Measurements from ENCODE around the gene SERPINB7.

Gene SERPINB7

GRCh38 chr18:63823516-63824219 is 48.5 kb downstream of the SERPINB7 start:
- DNase-seq (ENCODE audit: extremely low read depth, low read depth) = no peak
- no peak overlapping the region for H3K4me3 ChIP-seq (replicated peaks; ENCODE audit: low read depth, low read length)
- TF ChIP-seq CTCF (IDR thresholded peaks at IDR 0.05; ENCODE audit: low read depth, low read length, missing control alignments) = peak; percentile 42

GRCh38 chr18:63824220-63824525 is 49.0 kb downstream of the SERPINB7 start:
- TF ChIP-seq CTCF (IDR thresholded peaks at IDR 0.05; ENCODE audit: low read depth, low read length, missing control alignments) = no peak
- H3K4me3 ChIP-seq (replicated peaks; ENCODE audit: low read depth, low read length) = no peak overlapping the region
- DNase-seq (ENCODE audit: extremely low read depth, low read depth) = no peak

- H3K4me3 ChIP-seq (replicated peaks; ENCODE audit: low read depth, low read length) = peak overlapping the region; percentile 12
- no peak for DNase-seq (ENCODE audit: extremely low read depth, low read depth)
- TF ChIP-seq CTCF (IDR thresholded peaks at IDR 0.05; ENCODE audit: low read depth, low read length, missing control alignments) = no peak
Observed at GRCh38 chr18:63828120-63828519, 52.9 kb downstream of the SERPINB7 start.

GRCh38 chr18:63828656-63829055 is 53.4 kb downstream of the SERPINB7 start:
- TF ChIP-seq CTCF (IDR thresholded peaks at IDR 0.05; ENCODE audit: low read depth, low read length, missing control alignments) = no peak
- DNase-seq (ENCODE audit: extremely low read depth, low read depth) = no peak
- peak overlapping the region; percentile 28 for H3K4me3 ChIP-seq (replicated peaks; ENCODE audit: low read depth, low read length)

GRCh38 chr18:63829886-63830285 is 54.7 kb downstream of the SERPINB7 start:
- DNase-seq (ENCODE audit: extremely low read depth, low read depth) = no peak
- peak overlapping the region; percentile 28 for H3K4me3 ChIP-seq (replicated peaks; ENCODE audit: low read depth, low read length)
- TF ChIP-seq CTCF (IDR thresholded peaks at IDR 0.05; ENCODE audit: low read depth, low read length, missing control alignments) = no peak

GRCh38 chr18:63831080-63831788 is 56.0 kb downstream of the SERPINB7 start:
- no peak for DNase-seq (ENCODE audit: extremely low read depth, low read depth)
- H3K4me3 ChIP-seq (replicated peaks; ENCODE audit: low read depth, low read length) = no peak overlapping the region
- TF ChIP-seq CTCF (IDR thresholded peaks at IDR 0.05; ENCODE audit: low read depth, low read length, missing control alignments) = no peak

Data from HFF-Myc (cell line).